Stimulated activated CD4-positive, alpha-beta T cell treated with anti-CD3 and anti-CD28 coated beads, Interleukin-4, amount 100 ng/mL, for 24 hours (primary cell): ENCODE results near the gene PRKCE.
"Not testable (repeated sequence)": the region's sequence is repeated elsewhere in the genome, so short reads cannot be mapped to it uniquely, and the experiment has no call there.

Source experiments
- DNase-seq: peaks from one replicate; pipeline ENCODE4 v3.0.0-alpha.2; 2020

Gene PRKCE

DNA sequence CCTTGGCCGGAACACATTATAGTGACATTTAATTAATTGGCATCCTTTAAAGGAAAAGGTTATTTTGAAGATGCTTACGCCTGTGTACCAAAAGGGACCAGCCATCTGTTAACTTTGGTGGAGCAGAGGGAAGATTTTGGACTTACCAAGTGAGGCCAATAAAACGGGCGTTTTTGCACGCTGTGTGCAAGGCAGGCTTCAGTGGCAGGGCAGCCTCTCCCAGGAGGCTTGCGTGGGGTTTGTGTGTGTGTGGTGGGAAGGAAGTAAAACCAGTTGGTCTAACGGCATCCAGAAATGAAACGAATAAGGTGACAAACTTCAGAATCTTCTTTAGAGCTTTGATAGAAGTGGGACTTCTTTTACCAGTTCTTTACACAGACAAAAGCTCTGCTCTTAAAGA is 191.7 kb downstream of the PRKCE start:
- DNase-seq = no peak

DNA sequence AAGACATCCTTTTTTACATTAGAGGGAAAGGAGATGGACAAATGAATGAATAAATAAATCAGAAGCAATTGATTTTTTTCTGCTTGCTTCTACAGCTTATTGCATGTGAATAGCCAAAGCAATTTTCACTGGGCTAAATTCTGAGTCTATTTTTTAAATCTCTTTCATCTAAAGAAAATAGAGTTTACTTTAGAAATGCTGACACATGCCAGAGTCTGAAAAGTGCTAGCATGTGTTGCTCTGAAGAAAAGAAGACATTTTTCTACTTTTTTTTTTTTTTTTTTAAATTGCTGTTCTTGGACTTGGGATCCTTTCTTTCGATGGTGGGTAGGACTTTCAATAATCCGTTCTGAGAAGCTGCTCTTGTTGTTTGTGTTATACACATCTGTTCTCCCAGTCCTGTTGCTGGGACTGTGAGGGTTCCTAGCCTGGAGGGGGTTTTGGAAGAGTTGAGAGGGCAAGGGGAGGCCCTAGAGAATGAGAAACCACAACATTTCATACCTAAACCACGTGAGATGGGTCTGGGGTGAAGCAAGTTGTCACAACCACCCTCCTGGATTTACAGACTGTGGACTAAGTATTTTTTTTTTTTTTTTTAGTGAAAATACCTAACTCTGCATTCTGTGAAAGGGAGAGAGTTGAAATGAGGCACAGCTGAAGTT is 193.5 kb downstream of the PRKCE start:
- DNase-seq = no peak

DNA sequence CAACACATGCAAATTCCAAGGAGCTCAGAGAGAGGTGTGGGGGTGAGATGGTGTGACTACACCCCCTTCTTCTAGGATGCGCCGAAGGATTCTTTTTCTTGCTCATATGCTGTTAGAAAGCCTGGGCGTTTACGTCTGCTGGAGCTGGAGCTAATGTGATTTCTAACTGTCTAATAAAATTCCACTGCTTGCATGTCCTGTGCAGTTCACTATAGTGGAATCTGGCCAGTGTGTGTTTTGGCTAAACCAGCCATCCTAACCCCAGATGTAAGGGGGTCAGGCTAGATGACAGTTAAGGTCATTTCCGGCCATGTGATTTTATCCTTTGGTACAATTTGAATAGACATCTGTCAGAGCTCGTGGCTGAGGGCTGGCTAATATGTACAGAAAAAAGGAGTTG is 194.1 kb downstream of the PRKCE start:
- DNase-seq = no peak

DNA sequence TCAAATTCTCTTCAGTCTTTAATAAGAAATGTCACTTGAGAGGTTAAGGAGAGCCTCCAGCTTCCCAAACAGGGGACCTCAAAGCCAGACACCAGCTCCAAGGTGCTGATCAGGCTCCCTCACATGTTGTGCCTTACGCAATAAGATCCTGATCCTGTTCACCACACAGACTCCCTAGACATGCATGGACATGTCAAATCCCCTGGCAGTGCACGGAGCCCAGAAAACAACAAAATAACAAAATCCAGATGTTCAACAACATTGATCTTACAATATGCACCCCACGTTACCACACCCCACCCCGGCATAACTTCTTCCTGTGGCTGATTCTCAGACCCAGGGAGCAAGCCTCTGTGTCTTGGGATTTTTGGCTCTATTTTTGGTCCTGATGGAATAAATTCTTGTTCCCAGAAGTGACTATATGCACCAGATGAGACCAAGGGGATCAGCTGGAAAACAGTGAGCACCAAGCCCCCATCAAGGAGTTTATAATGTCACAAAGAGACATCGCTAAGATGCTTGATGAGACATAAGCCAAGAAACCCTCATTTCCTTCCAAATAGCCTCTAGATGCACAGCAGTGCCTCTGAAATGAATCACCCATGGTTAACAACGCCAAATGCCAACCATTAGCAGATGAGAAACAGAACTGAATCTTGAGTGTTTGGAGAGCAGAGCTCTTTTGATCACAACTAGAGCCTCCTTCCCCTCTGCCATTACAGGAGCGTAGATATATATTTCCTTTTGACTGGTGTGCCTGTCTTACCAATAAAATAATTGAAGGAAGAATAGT is 198.2 kb downstream of the PRKCE start:
- no peak for DNase-seq

DNA sequence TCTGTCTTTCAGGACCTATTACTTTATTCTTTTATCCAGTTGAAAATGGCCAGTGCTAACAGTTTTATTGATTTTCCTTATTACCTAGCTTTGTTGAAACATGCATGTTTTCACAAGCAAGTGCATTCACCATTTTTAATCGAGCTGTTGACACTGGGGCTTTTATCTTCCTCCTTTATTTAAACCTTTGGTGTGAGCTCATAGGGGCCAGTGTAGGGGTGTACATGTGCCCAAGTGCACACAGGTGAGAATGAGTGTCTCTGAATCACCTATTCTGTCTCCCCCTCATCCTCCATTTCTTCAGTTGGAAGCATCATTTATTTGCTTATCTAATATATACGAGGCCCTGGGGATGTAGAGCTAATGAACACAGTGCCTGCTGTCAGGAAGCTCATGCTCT is 199.1 kb downstream of the PRKCE start:
- DNase-seq = no peak

DNA sequence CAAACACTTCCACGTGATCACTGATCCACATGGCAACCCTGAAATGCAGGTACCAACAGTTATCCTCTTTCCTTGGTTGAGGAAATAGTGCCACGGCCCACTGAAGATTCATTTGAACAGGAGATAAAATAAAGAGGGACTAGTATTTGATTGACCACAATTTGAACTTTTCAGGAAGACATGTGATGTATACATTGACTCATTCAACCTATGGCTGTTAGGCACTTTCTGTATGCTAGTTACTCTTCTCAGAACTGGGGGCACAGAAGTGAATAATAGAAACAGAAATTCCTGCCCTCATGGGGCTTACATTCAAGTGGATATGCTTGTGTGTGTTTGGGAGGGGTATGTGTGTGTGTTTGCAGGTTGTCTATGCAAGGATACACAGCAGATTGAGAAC is 199.6 kb downstream of the PRKCE start:
- DNase-seq = no peak

DNA sequence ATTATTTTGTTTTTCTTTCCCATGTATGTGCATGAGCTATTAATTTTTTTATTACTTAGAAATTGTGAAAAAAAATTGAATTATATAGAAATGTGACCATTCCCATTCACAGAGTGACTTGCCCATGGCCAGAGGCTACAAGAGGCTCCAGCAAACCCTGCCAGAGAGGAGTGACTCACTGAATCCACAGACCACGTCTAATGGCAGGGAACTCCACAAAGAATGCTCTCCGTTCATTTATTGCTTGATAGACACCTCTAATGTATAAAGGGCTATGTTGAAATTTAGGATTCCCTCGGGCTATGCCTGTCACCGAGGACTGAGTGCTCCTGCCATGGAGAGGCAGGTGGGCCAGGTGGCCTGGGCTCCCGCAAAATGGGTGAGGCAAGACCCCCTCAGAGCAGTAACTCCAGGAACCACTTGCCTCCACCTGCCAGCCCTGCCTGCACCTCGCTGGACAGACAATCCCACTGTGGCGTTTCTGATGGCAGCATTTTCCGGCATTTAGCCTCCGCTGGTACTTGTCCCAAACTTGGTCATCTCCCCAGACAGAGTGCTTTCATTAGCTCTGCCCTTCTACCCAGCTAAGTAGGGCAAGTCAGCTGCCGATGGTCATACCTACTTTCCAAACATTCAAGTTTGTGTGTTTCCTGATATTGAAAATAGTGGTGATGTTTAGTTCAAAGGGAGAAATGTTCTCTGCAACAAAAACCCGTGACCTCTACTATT is 200.3 kb downstream of the PRKCE start:
- DNase-seq = no peak

DNA sequence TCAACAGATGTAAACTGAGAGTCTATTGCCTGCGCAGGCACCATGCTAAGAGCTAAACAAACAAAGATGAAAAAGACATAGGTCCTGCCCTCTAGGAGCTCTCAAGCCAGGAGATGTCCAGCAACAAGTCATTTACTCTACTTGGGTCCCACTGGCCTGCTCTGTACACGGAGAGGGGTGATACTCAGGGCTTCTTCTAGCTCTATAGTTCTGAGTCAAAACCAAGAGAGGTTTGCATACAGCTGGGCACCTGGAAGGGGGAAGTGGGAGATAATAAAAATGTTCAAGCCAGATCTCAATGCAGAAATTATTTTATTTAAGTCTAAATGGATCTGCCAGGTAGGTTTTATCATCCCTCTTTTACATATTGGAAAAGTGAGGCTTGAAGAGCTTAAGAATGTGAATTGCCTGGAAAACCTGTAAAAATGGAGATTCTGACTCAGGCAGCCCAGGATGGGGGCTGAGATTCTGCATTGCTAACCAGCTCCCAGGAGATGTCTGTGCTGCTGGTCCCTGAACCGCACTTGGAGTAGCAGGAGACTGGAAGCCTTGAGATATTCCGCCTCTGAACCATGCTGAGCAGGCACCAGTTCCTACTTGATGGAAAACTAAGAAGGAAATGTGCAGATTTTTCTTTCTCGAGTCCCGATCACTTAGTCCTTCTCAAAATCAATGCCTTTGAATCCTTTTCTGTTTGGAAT is 201.1 kb downstream of the PRKCE start:
- no peak for DNase-seq

DNA sequence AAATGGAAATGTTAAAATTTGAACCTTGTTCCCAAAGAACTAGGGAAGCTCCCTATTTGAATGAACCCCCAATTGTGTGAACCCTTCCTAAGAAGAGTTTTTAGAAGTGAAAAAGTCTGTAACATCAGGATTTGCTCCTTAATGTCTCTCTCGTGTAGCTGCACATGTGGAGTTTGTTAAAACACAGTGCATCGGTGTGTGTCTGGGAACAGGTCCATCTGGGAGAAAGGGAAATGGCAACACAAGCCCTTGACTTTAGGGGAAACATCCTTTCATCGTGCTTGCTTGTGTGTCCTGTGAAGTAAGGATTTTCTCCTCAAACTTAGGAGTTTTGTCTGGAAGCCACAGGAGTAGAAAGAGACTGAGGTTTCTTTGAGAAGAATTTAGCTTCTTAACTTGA is 203.9 kb downstream of the PRKCE start:
- no peak for DNase-seq

DNA sequence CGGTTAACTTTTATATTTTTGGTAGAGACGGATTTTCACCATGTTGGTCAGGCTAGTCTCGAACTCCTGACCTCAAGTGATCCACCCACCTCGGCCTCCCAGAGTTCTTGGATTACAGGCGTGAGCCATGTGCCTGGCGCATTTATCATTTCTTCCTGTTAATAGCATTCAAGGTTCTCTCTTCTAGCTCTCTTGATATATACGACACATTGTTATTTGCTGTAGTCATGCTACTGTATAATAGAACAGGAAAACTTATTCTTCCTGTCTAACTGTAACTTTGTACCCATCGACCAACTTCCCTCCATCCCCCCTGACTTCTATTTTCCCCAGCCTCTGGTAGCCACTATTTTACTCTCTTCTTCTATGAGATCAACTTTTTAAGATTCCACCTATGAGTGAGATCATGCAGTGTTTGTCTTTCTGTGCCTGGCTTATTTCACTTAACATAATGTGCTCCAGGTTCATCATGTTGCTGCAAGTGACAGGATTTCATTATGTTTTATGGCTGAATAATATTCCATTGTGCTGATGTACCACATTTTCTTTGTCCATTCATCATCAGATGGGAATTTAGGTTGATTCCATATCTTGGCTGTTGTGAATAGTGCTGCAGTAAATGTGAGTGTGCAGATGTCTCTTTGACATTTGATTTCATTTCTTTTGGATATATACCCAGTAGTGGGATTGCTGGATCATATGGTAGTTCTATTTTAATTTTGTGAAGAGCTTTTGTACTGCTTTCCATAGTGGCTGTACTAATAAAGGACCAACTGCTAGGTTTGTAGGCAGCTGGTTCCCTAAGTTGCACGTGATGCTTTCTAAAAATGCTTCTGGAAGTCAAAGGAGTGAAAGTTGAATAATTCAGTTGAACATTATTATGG is 205.2 kb downstream of the PRKCE start:
- DNase-seq = no peak

DNA sequence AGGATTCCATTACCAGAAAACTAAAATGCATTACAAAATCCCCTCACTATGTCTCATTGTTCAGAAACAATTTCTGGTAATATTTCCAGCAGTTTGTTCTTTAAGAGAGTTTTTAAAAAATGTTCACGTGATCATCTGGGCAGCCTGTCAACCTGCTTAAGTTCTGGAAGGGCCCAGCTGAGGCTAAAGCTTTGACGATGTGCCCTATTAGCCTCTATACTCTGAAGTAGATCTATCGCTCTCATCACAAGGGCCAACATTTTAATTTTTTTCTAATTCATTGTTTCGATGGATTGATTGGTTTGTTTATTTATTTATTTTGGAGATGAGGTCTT is 205.8 kb downstream of the PRKCE start:
- no peak for DNase-seq

DNA sequence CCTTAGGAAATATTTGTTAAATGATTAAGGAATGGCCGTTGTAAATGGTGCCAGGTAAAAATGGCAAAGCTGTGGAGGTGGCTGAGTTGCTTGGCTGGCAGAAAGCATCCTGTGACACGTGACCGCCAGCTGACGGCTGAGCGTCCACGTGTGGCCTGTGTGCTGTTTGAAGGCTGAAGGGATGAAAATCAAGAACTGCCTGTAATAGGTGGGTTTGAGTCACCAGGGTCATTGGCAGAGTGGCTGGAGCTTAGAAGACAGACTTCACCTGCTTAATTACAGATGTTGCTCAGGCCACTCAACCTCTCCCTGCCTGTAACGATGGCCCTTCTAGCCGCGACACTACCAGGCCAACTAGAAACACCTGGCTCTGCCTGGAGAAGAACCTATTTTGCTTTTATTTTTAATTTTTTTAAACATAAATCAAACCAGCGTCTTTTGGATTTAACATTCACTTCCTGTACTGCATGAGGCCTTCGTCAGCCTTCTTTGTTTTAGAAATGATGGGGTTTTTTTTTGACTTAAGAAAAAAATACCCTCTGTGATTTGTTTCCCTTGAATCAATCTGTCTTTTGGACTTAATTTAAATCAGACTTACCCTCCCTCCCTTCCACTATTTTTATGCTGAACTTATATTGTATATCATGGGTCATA is 206.5 kb downstream of the PRKCE start:
- no peak for DNase-seq

DNA sequence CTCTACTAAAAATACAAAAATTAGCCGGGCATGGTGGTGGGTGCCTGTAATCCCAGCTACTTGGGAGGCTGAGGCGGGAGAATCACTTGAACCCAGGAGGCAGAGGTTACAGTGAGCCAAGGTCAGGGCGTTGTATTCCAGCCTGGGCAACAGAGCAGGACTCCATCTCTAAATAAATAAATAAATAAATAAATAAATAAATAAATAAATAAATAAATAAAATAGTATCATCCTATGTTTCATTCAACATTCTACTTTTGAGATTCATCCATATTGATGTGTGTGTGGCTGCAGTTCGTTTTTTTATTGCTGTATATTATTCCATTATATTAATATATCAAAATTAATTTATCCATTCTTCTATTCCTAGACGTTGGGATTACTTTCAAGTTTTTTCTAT is 207.4 kb downstream of the PRKCE start:
- DNase-seq = not testable (repeated sequence)

DNA sequence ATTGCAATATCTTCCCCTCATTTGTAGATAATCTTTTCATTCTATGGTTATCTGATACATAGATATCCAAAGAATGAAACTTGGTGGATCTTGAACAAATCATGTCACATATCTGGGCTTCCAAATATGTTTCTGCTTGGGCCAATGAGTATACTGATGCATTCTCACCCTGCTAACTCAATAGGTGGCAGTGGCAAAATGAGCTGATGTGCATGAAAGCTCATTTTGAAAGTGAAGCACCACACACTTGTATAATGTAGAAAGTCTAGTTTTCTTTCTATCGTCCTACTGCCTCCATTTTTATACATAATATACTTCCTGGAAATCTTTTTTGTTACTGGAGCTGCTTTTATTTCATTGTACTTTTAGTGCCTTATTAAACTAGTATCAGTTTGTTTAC is 208.2 kb downstream of the PRKCE start:
- no peak for DNase-seq

DNA sequence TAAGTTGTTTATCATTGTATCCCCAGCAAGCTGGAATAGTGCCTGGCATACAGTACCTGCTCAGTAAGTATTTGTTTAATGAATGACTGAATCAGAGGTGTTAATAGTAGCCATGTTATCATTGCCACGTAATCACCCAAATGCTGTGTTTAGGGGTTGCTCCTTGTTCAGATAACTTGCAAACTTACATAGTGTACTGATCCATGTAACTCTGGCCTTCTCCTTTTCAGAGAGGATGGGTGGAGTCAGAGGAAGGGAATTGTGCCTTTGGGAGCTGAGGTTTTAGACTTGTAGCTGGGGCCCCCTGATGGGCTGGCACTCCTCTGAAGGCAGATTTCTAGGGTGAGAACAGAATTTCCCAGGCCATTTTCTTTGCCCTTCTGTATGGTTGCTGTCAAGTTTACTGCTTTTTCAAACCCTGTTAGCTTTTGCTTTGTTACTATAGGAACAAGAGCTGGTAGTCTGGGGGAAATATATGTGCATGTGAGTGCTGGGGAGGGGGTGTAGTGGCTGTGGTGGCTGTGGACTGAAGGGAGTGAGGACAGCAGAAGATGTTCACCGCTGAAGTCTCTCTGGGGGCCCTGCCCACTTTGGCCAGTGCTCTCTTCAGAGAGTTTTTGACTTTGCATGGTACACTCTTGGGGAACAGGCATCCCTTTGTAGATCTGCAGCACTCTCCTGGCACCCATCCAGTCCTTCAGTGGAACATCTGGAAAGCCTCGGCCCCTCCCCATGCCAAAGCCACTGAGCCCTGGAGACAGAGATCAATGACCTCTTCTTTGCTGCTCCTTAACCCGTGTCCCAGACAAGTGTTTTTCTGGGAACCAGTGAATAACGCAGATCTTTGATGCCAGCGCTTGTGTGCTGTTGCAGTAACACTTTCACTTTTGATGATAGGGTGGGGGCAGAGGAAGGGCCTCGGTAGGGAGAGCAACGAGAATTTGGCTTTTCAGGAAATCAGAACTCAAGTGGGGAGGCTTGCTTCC is 209.0 kb downstream of the PRKCE start:
- DNase-seq = peak; percentile 5

DNA sequence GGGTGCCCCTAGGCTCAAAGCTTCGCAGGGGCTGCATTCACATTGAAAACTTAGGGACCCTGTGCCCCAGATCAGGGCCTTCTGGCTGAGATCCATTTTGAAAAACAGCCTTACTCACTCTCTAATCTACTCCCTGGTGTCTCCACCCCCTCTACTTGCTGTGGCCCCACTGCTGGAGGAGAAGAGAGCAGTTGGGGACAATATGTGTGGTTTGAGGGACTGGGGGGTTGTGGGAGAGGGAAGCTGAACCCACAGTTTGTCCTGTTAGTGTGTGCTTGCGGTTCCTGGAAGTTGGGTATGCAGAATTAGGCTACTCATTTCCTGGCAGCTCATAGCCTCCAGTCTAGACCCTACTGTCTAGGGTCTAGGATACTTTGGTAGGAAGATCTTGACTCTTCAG is 211.4 kb downstream of the PRKCE start:
- DNase-seq = no peak

DNA sequence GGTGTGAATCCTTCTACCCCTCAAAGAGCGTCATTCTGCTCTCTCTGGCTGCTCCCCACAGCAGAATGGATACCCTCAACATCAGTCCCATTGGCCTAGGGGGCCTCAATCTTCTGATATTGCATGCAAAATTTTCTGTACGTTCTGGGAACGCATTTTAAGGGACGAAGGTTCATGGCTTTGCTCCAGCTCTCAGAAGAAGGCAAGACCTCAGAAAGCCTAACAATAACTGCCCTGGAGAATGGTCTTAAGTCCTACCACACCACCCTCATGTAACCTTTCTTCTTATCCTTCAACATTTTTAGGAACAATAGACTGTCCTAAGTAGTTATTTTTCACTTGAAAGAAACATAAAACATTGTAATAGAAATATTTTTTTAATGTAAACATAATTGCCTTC is 212.6 kb downstream of the PRKCE start:
- DNase-seq = no peak

DNA sequence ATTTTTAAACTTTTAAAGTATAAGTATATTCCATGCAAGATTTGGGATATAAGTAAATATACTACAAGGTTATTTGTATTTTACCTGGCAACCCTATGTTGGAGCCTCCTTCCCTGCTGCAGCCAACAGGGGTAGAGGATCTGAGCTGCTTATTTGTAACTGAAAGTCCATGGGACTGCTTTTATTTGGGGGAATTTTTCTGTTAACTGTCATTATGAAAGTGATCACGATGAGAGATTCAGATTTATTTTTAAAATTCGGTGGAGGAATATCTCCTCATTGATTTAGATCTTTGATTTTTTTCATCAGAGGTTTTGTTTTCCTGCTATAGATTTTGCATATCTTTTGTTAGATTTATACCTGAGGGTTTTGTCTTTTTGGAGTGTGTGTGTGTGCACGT is 215.9 kb downstream of the PRKCE start:
- no peak for DNase-seq

DNA sequence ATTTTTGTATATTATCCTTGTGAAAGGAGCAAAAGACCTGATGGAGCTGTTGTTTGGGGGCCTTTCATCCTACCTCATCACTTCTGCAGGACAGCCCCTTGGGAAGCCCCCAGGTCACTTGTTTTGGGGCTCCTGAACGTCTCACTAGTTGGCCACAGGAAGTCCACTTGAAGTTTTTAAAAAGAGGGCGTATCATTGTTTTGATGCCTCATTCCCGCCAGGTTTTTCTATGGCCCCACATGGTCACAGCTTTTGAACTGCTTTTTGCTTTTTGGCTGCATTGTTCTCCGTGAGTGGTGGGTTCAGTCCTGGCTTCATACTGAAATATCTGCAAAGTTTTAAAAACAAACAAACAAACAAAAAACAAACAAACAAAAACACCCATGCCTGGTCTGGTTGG is 216.3 kb downstream of the PRKCE start:
- DNase-seq = no peak

DNA sequence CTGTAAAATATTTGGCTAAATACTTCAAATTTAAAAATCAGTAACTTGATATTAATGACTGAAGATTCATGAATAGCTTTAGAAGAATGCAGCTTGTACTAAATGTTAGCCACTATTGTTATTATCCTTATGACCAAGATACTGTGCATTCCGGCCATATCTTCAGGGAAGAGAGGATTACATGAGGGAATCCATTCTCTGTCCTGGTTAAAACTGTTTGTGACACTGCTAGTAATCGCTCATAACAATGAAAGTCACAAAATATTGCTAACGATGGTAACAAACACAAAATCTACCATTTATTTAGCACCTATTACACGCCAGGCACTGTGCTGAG is 217.7 kb downstream of the PRKCE start:
- no peak for DNase-seq

DNA sequence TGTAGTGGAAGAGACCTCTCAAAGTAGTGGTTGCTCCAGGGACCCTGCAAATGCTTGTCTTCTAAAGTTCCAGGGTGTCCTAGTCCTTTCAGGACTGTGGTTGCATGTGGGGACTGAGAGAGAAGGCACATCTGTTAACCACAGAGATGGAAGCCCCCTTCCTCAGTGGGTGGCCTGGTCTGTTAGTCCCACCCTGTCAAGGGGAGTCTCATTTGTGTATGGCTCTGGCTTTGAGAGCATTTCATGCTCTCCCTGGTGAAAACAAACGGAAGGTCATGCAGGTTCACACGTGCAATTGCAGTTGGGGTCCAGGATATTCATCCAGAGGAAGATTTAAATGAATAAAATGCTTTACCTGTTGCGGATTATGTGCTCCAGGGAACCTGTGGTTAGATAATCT is 219.6 kb downstream of the PRKCE start:
- DNase-seq = no peak
